Glomerular visceral epithelial cell (primary cell): ENCODE data around the gene ZNF277.
"Not testable (repeated sequence)": the region's sequence is repeated elsewhere in the genome, so short reads cannot be mapped to it uniquely, and the experiment has no call there.

Source experiments
- DNase-seq: peaks from one replicate; pipeline ENCODE4 v3.0.0-alpha.2; 2016; ENCODE audit errors: extremely low spot score

The ZNF277 gene

GRCh38 chr7:112212571-112212970, 6.1 kb downstream of the ZNF277 start:
- DNase-seq: no peak

GRCh38 chr7:112213735-112214134, 7.2 kb downstream of the ZNF277 start:
- no peak for DNase-seq

- no peak for DNase-seq
Measured at GRCh38 chr7:112214268-112214667, 7.8 kb downstream of the ZNF277 start.

GRCh38 chr7:112214883-112215282, 8.4 kb downstream of the ZNF277 start:
- no peak for DNase-seq

GRCh38 chr7:112215787-112216186, 9.3 kb downstream of the ZNF277 start:
- no peak for DNase-seq

- DNase-seq: no peak
Measured at GRCh38 chr7:112220877-112221434, 14.5 kb downstream of the ZNF277 start.

- DNase-seq: no peak
Measured at GRCh38 chr7:112223310-112223709, 16.8 kb downstream of the ZNF277 start.

GRCh38 chr7:112224186-112224585, 17.7 kb downstream of the ZNF277 start:
- no peak for DNase-seq

GRCh38 chr7:112225006-112225405, 18.5 kb downstream of the ZNF277 start:
- DNase-seq: no peak

GRCh38 chr7:112226701-112227276, 20.3 kb downstream of the ZNF277 start:
- no peak for DNase-seq

- no peak for DNase-seq
Measured at GRCh38 chr7:112228632-112229031, 22.1 kb downstream of the ZNF277 start.

GRCh38 chr7:112232212-112232978, 25.9 kb downstream of the ZNF277 start:
- DNase-seq: no peak

- DNase-seq: no peak
Measured at GRCh38 chr7:112233048-112233697, 26.7 kb downstream of the ZNF277 start.

- DNase-seq: no peak
Measured at GRCh38 chr7:112234147-112234546, 27.7 kb downstream of the ZNF277 start.

- DNase-seq: no peak
Measured at GRCh38 chr7:112236597-112236996, 30.1 kb downstream of the ZNF277 start.

- DNase-seq: no peak
Measured at GRCh38 chr7:112238330-112238729, 31.8 kb downstream of the ZNF277 start.

GRCh38 chr7:112238852-112239610, 32.5 kb downstream of the ZNF277 start:
- peak; percentile 35 for DNase-seq

- DNase-seq: no peak
Measured at GRCh38 chr7:112248598-112248997, 42.1 kb downstream of the ZNF277 start.

- not testable (repeated sequence) for DNase-seq
Measured at GRCh38 chr7:112249967-112250366, 43.5 kb downstream of the ZNF277 start.

- no peak for DNase-seq
Measured at GRCh38 chr7:112252141-112252540, 45.6 kb downstream of the ZNF277 start.

GRCh38 chr7:112252691-112253090, 46.2 kb downstream of the ZNF277 start:
- no peak for DNase-seq

GRCh38 chr7:112254156-112254555, 47.7 kb downstream of the ZNF277 start:
- DNase-seq: no peak
